OCI-LY1 (cell line): ENCODE data around the gene AIRE.

ENCODE experiments used
- H2AFZ ChIP-seq: fragments of 200-600 bp; sonication (generic), shearing (Covaris generic); 2 replicates; pipeline ENCODE4 v1.6.0; 2014; ENCODE audit warnings: antibody characterized with exemption, mild to moderate bottlenecking, low read length
- H3F3A ChIP-seq: fragments of 200-600 bp; sonication (generic), shearing (Covaris generic); 2 replicates; pipeline ENCODE4 v1.6.0; 2014; ENCODE audit warnings: mild to moderate bottlenecking, antibody characterized with exemption, low read length, moderate library complexity; ENCODE audit not compliant: insufficient read depth
- H3K27ac ChIP-seq: fragments of 200-600 bp; sonication (generic); 2 replicates; pipeline ENCODE4 v1.5.1; 2014; ENCODE audit warnings: low read length, mixed run types, mild to moderate bottlenecking, low read depth; ENCODE audit not compliant: poor library complexity, severe bottlenecking
- H3K27me3 ChIP-seq: fragments of 200-600 bp; sonication (generic); 2 replicates; pipeline ENCODE4 v1.6.0; 2014; ENCODE audit warnings: antibody characterized with exemption, mild to moderate bottlenecking, low read length, moderate library complexity; ENCODE audit not compliant: insufficient read depth
- H3K36me3 ChIP-seq: fragments of 200-600 bp; sonication (generic); 2 replicates; pipeline ENCODE4 v1.6.1; 2014; ENCODE audit warnings: mild to moderate bottlenecking, antibody characterized with exemption, low read length, moderate library complexity, mixed read lengths; ENCODE audit not compliant: insufficient read depth
- H3K4me1 ChIP-seq: fragments of 200-600 bp; sonication (generic); 2 replicates; pipeline ENCODE4 v1.5.1; 2014; ENCODE audit warnings: mild to moderate bottlenecking, low read length, moderate library complexity; ENCODE audit not compliant: insufficient read depth, severe bottlenecking
- H3K4me2 ChIP-seq: fragments of 200-600 bp; sonication (generic), shearing (Covaris generic); 2 replicates; pipeline ENCODE4 v1.6.1; 2014; ENCODE audit warnings: low read length
- H3K4me3 ChIP-seq: fragments of 200-600 bp; sonication (generic); 2 replicates; pipeline ENCODE4 v1.5.1; 2014; ENCODE audit warnings: low read length, low read depth, mild to moderate bottlenecking, mixed read lengths; ENCODE audit not compliant: poor library complexity, severe bottlenecking
- H3K79me2 ChIP-seq: fragments of 200-600 bp; shearing (Covaris generic); 2 replicates; pipeline ENCODE4 v1.6.1; 2016; ENCODE audit warnings: mixed run types, low read length, mixed read lengths; ENCODE audit not compliant: insufficient read depth
- H3K9ac ChIP-seq: fragments of 200-600 bp; sonication (generic), shearing (Covaris generic); 2 replicates; pipeline ENCODE4 v1.6.1; 2014; ENCODE audit warnings: mild to moderate bottlenecking, low read length, mixed read lengths
- H3K9me2 ChIP-seq: fragments of 200-600 bp; sonication (generic), shearing (Covaris generic); 2 replicates; pipeline ENCODE4 v1.6.1; 2014; ENCODE audit warnings: low read depth, mild to moderate bottlenecking, low read length, mixed read lengths
- H3K9me3 ChIP-seq: fragments of 200-600 bp; shearing (Covaris generic); 2 replicates; pipeline ENCODE4 v1.6.1; 2014; ENCODE audit warnings: low read length, mixed read lengths
- H4K20me1 ChIP-seq: fragments of 200-600 bp; sonication (generic), shearing (Covaris generic); 2 replicates; pipeline ENCODE4 v1.6.0; 2016; ENCODE audit warnings: mild to moderate bottlenecking, low read length; ENCODE audit not compliant: insufficient read depth
- EZH2 ChIP-seq: fragments of 200-600 bp; sonication (generic), shearing (Covaris generic); IDR thresholded peaks from 2 replicates; pipeline ENCODE4 v1.8.0; 2017; ENCODE audit warnings: borderline replicate concordance, mixed run types, mild to moderate bottlenecking, antibody characterized with exemption, low read length, moderate library complexity, mixed read lengths
- TF ChIP-seq, protein P1 (sequence below): fragments of 200-600 bp; sonication (generic), shearing (Covaris generic); IDR thresholded peaks from 2 replicates; pipeline ENCODE4 v1.5.1; 2017; ENCODE audit warnings: mild to moderate bottlenecking, antibody characterized with exemption, low read length, moderate library complexity, mixed read lengths

The AIRE gene

GRCh38 chr21:44260791-44261631 is 24.7 kb upstream of the AIRE start:
- TF ChIP-seq, protein P1, sequence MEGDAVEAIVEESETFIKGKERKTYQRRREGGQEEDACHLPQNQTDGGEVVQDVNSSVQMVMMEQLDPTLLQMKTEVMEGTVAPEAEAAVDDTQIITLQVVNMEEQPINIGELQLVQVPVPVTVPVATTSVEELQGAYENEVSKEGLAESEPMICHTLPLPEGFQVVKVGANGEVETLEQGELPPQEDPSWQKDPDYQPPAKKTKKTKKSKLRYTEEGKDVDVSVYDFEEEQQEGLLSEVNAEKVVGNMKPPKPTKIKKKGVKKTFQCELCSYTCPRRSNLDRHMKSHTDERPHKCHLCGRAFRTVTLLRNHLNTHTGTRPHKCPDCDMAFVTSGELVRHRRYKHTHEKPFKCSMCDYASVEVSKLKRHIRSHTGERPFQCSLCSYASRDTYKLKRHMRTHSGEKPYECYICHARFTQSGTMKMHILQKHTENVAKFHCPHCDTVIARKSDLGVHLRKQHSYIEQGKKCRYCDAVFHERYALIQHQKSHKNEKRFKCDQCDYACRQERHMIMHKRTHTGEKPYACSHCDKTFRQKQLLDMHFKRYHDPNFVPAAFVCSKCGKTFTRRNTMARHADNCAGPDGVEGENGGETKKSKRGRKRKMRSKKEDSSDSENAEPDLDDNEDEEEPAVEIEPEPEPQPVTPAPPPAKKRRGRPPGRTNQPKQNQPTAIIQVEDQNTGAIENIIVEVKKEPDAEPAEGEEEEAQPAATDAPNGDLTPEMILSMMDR: no peak
- TF ChIP-seq EZH2: no peak
- no peak overlapping the region for H3K9ac ChIP-seq
- no peaks in the 10 kb centered on the region for H4K20me1 ChIP-seq
- H2AFZ ChIP-seq: no peak overlapping the region
- H3K79me2 ChIP-seq: no peaks in the 10 kb centered on the region
- H3K27me3 ChIP-seq: peaks cover 10% of the 10 kb centered on the region
- H3K9me2 ChIP-seq: no peaks in the 10 kb centered on the region
- no peak overlapping the region for H3K27ac ChIP-seq
- no peaks in the 10 kb centered on the region for H3K4me1 ChIP-seq
- H3K4me3 ChIP-seq: no peak overlapping the region
- no peaks in the 10 kb centered on the region for H3F3A ChIP-seq
- H3K4me2 ChIP-seq: no peak overlapping the region
- no peaks in the 10 kb centered on the region for H3K36me3 ChIP-seq
- H3K9me3 ChIP-seq: no peaks in the 10 kb centered on the region

DNA sequence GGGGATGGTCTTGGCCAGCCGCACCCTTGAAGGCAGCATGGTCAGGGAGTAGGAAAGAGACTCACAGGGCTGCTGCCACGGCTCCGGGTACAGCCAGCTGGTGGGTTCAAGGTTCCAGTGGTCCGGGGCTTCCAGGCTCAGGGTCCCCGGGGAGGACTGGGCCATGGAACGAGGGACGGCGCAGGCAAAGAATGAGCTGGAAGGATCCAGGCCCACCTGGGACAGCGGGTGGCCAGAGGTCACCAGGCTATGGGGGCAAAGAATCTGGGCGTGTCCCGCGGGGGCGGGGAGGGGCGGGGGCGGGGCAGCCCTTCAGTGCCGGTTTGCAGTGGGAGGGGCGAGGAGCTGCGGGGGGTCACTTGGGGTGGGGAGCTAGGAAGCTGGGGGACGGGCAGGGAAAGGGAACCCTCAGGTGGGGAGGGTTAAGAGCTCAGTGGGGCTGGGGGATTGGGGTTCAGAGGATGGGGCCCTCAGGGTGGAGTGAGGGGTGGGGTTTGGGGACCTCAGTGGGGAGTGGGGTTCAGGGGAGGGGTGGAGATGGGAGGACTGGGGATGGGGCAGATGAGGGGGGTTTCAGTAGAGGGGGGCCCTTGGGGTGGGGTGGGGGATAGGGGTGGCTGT is 23.9 kb upstream of the AIRE start, which contains the start of gene DNMT3L:
DNMT3L (minus strand) TSS at position 223 of the 621 bp plus-strand sequence. CDS start 638 bp downstream, outside the sequence.
- H3K79me2 ChIP-seq: no peaks in the 10 kb centered on the region
- no peak within 1 kb of the TSS for H3K4me2 ChIP-seq
- no peaks in the 10 kb centered on the region for H3K36me3 ChIP-seq
- peaks cover 9% of the 10 kb centered on the region for H3K27me3 ChIP-seq
- H3K27ac ChIP-seq: no peak within 1 kb of the TSS
- no peaks in the 10 kb centered on the region for H3K9me2 ChIP-seq
- TF ChIP-seq EZH2: no peak
- TF ChIP-seq, protein P1: no peak
- no peaks in the 10 kb centered on the region for H3K9me3 ChIP-seq
- H3K4me3 ChIP-seq: no peak within 1 kb of the TSS
- no peak within 1 kb of the TSS for H3K9ac ChIP-seq
- no peaks in the 10 kb centered on the region for H4K20me1 ChIP-seq
- H3K4me1 ChIP-seq: no peaks in the 10 kb centered on the region
- no peaks in the 10 kb centered on the region for H3F3A ChIP-seq
- no peak within 1 kb of the TSS for H2AFZ ChIP-seq

DNA sequence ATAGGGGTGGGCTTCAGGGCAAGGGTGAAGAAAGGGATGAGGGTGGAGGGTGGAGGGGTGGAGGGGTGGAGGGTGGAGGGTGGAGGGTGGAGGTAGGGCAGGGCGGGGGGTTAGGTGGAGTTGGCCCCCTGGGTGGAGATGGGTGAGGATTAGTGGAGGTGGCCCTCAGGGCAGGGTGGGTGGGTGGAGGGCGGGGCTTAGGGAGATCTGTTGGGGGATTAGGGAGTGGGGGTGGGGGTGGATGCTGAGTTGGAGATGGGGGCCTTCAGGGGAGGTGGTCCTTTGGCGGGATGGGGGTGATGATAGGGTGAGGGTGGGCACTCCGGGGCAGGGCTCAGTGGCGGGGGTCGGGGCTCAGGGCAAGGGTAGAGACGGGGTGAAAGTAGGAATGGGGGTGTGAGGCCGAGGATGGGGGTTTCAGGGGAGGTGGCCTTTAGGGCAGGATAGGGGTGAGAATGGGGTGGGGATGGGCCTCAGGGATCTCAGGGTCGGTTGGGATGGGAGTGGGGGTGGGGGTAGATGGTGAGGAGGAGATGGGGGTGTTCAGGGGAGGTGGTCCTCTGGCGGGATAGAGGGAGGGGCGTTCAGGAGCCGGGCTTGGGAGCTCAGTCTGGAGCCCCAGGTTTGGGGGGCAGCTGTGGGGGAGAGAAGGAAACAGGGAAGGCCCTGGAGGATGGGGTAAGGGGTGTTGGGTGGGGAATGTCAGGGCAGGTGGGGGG is 23.2 kb upstream of the AIRE start:
- Histone ChIP-seq H3K9ac (no peak overlapping the region), H2AFZ (no peak overlapping the region), H3K27me3 (peaks cover 7% of the 10 kb centered on the region), H3K36me3 (no peaks in the 10 kb centered on the region), H3K79me2 (no peaks in the 10 kb centered on the region), H4K20me1 (no peaks in the 10 kb centered on the region), H3K9me2 (no peaks in the 10 kb centered on the region), H3K27ac (no peak overlapping the region), H3K4me3 (no peak overlapping the region), H3K4me1 (no peaks in the 10 kb centered on the region), H3F3A (no peaks in the 10 kb centered on the region), H3K4me2 (no peak overlapping the region), H3K9me3 (no peaks in the 10 kb centered on the region)
- TF ChIP-seq EZH2: no peak
- TF ChIP-seq, protein P1: no peak
